Prostate gland (tissue), 2 donors: Measurements from ENCODE around the gene IDH3G.

ENCODE experiments used
- POLR2A ChIP-seq: fragments of 450-650 bp; IDR thresholded peaks from one replicate; pipeline ENCODE4 v1.6.1; 2016; ENCODE audit warnings: antibody characterized with exemption, mild to moderate bottlenecking
- TF ChIP-seq, protein P1 (sequence below), 4 experiments: fragments of 200-600 bp in 2 of 4; fragments of 450-650 bp in 2 of 4; sonication (generic) in 2 of 4; IDR thresholded peaks; 1 replicate in 3 of 4; 2 replicates in 1 of 4; pipeline ENCODE4 v1.5.1; 2016 to 2019; ENCODE audit warnings: antibody characterized with exemption in 4 of 4, mild to moderate bottlenecking in 2 of 4, moderate library complexity in 2 of 4

DNA sequence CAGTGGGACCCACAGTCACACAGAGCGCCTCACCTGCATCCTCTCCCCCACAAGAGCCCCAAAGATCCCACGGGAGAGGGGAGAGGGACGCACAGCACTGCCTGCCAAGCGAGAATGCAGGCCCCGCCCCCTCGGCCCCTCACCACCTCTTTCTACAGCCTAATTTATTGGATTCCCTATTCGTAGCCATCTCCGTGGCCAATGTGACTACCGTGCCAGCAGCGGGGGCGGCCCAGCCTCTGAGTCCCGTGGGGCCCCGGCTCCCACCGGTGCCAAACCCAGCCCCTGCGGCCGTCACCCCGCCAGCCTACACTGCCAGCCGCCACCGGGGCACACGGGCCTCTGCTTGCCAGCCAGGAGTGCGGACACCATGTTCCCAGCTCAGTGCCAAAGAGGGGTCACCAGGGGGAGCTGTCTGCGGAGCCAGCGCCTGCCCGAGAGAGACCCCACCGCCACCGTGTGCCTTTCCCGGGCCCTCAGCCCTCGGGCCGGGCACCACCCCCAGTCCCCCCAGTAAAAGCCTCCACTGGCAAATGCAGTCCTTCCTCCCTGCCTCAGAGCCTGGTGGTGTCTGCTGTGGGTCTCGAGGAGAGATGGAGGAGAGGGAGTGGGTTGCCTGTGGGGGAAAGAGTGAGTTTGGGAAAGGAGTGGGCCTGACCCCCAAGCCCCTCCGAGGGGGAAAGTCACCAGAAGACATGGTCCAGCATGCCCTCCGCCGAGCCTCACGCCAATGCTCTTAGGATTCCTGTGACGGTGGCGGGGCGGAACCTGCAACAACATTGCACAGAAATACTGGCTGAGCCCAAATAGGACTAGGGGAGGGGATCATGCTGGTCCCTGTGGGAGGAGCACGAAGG lies 49.7 kb downstream of the IDH3G start:
- TF ChIP-seq, protein P1, sequence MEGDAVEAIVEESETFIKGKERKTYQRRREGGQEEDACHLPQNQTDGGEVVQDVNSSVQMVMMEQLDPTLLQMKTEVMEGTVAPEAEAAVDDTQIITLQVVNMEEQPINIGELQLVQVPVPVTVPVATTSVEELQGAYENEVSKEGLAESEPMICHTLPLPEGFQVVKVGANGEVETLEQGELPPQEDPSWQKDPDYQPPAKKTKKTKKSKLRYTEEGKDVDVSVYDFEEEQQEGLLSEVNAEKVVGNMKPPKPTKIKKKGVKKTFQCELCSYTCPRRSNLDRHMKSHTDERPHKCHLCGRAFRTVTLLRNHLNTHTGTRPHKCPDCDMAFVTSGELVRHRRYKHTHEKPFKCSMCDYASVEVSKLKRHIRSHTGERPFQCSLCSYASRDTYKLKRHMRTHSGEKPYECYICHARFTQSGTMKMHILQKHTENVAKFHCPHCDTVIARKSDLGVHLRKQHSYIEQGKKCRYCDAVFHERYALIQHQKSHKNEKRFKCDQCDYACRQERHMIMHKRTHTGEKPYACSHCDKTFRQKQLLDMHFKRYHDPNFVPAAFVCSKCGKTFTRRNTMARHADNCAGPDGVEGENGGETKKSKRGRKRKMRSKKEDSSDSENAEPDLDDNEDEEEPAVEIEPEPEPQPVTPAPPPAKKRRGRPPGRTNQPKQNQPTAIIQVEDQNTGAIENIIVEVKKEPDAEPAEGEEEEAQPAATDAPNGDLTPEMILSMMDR (IDR thresholded peaks at IDR 0.05), result no peak
- no peak for TF ChIP-seq POLR2A
